GM12864 (cell line): ENCODE results near the gene XPO6.

Source experiments
- DNase-seq: peaks from one replicate; pipeline ENCODE4 v3.0.0-alpha.2; 2011; ENCODE audit warnings: low read depth
- H3K4me3 ChIP-seq: 2 replicates; pipeline ENCODE4 v1.5.1; 2011; ENCODE audit warnings: mild to moderate bottlenecking, low read depth, low read length, control low read depth
- CTCF ChIP-seq: IDR thresholded peaks from 2 replicates; pipeline ENCODE4 v1.5.1; 2011; ENCODE audit warnings: low read depth, mild to moderate bottlenecking, moderate library complexity, low read length, control low read depth, inconsistent platforms; ENCODE audit errors: missing control alignments

Gene XPO6

GRCh38 chr16:28058839-28059589 lies 152.8 kb downstream of the XPO6 start:
- no peak for DNase-seq
- no peak for TF ChIP-seq CTCF
- H3K4me3 ChIP-seq = no peak overlapping the region

GRCh38 chr16:28057949-28058348 lies 153.8 kb downstream of the XPO6 start:
- DNase-seq = no peak
- no peak overlapping the region for H3K4me3 ChIP-seq
- no peak for TF ChIP-seq CTCF

- DNase-seq = no peak
- no peak overlapping the region for H3K4me3 ChIP-seq
- no peak for TF ChIP-seq CTCF
These were observed 158.3 kb downstream of the XPO6 start for GRCh38 chr16:28053461-28053860.

GRCh38 chr16:28052274-28053128 lies 159.3 kb downstream of the XPO6 start:
- no peak overlapping the region for H3K4me3 ChIP-seq
- TF ChIP-seq CTCF = no peak
- no peak for DNase-seq

GRCh38 chr16:28051486-28051885 lies 160.3 kb downstream of the XPO6 start:
- no peak for TF ChIP-seq CTCF
- no peak overlapping the region for H3K4me3 ChIP-seq
- no peak for DNase-seq
